ENCODE results near the gene BCORL1. TPM values are rescaled to one million over a fixed set of nuclear protein-coding genes. Genes with fewer than 3 reads are reported as not detected.

BCORL1 gene
- total RNA-seq, 1 experiment from 2014 or later = 30.8 TPM

- Histone ChIP-seq H3K9me2 (ENCODE audit: insufficient read depth) (no peaks in the 10 kb centered on the region), H3K79me2 (ENCODE audit: insufficient read depth, low read length) (no peaks in the 10 kb centered on the region), H3K9me3 (ENCODE audit: control insufficient read depth in 1 of 2, insufficient read depth in 1 of 2, low read depth in 1 of 2, low read length in 2 of 2) (no peaks in the 10 kb centered on the region), H2AFZ (ENCODE audit: low read depth, low read length, poor library complexity, severe bottlenecking) (no peak overlapping the region), H3K4me2 (ENCODE audit: low read length) (peak overlapping the region; percentile 68), H3K4me3 (replicated peaks in 1 of 2; ENCODE audit: low read depth in 1 of 2, low read length in 2 of 2) (peak overlapping the region; percentile 28 to 46), H3K27ac (ENCODE audit: low read depth, low read length) (peak overlapping the region; percentile 59; the same call in 1 of the 2 replicates), H3K9ac (ENCODE audit: low read length) (peak overlapping the region; percentile 53), H3K4me1 (ENCODE audit: control insufficient read depth in 1 of 2, insufficient read depth in 2 of 2, low read length in 2 of 2) (peaks cover 0 to 6% of the 10 kb centered on the region in 2 experiments; a peak in 1 of 4 replicates), H3K27me3 (ENCODE audit: insufficient read depth, low read length) (no peaks in the 10 kb centered on the region), H4K20me1 (ENCODE audit: insufficient read depth) (no peaks in the 10 kb centered on the region), H3K36me3 (ENCODE audit: control insufficient read depth in 1 of 2, insufficient read depth in 2 of 2, low read length in 2 of 2) (no peaks in the 10 kb centered on the region)
- no peak for DNase-seq (ENCODE audit: low read depth, low spot score)
- ChIA-PET POLR2A (no interaction called here), RAD21 (ENCODE audit: low non-redundant PET in 1 of 2, low total read pairs in 2 of 2, uncharacterized antibody in 2 of 2, unreplicated experiment in 2 of 2) (no interaction called here), CTCF (no interaction called here)
- ATAC-seq = peak; percentile 15
- intact Hi-C loops (cut with micrococcal nuclease) = no loop called here
- no TSS peak for BruUV-seq (replicated peaks)
- TF ChIP-seq ZFX (IDR thresholded peaks at IDR 0.05) (peak; percentile 32; the same call in 1 of the 2 replicates), EZH2 (IDR thresholded peaks at IDR 0.05) (no peak)
Measured at GRCh38 chrX:129932821-129933321, 49.6 kb upstream of the BCORL1 start.

GRCh38 chrX:129933700-129934099 is 48.7 kb upstream of the BCORL1 start:
- no TSS peak for BruUV-seq (replicated peaks)
- no peak for DNase-seq (ENCODE audit: low read depth, low spot score)
- Histone ChIP-seq H3K36me3 (ENCODE audit: control insufficient read depth in 1 of 2, insufficient read depth in 2 of 2, low read length in 2 of 2) (no peaks in the 10 kb centered on the region), H3K9me3 (ENCODE audit: control insufficient read depth in 1 of 2, insufficient read depth in 1 of 2, low read depth in 1 of 2, low read length in 2 of 2) (no peaks in the 10 kb centered on the region), H3K27ac (ENCODE audit: low read depth, low read length) (no peak overlapping the region), H3K79me2 (ENCODE audit: insufficient read depth, low read length) (no peaks in the 10 kb centered on the region), H3K9ac (ENCODE audit: low read length) (no peak overlapping the region), H4K20me1 (ENCODE audit: insufficient read depth) (no peaks in the 10 kb centered on the region), H3K4me3 (replicated peaks in 1 of 2; ENCODE audit: low read depth in 1 of 2, low read length in 2 of 2) (no peak overlapping the region), H2AFZ (ENCODE audit: low read depth, low read length, poor library complexity, severe bottlenecking) (no peak overlapping the region), H3K4me2 (ENCODE audit: low read length) (no peak overlapping the region), H3K9me2 (ENCODE audit: insufficient read depth) (no peaks in the 10 kb centered on the region), H3K4me1 (ENCODE audit: control insufficient read depth in 1 of 2, insufficient read depth in 2 of 2, low read length in 2 of 2) (peaks cover 0 to 6% of the 10 kb centered on the region in 2 experiments; a peak in 1 of 4 replicates), H3K27me3 (ENCODE audit: insufficient read depth, low read length) (no peaks in the 10 kb centered on the region)
- POLR2A ChIA-PET = interaction anchor here (0.7 kb wide), 1 partner anchor 29 kb away, joined by 4 read pairs; no protein-coding TSS in a partner anchor
- CTCF ChIA-PET = interaction anchor here (0.7 kb wide), 1 partner anchor 109 kb away, joined by 3 read pairs; no protein-coding TSS in a partner anchor
- intact Hi-C loops (cut with micrococcal nuclease) = no loop called here
- ATAC-seq = no peak
- RAD21 ChIA-PET (ENCODE audit: low non-redundant PET in 1 of 2, low total read pairs in 2 of 2, uncharacterized antibody in 2 of 2, unreplicated experiment in 2 of 2) = no interaction called here
- TF ChIP-seq TCF7L2 (IDR thresholded peaks at IDR 0.05; ENCODE audit: borderline replicate concordance, extremely low read depth, insufficient read depth, insufficient read length) = no peak
- no peak for TF ChIP-seq POLR2A (IDR thresholded peaks at IDR 0.05; ENCODE audit: borderline replicate concordance, extremely low read depth, insufficient read depth, insufficient read length)
- TF ChIP-seq ZNF274 (IDR thresholded peaks at IDR 0.05; ENCODE audit: low read depth, low read length) = no peak
- no peak for TF ChIP-seq EZH2 (IDR thresholded peaks at IDR 0.05)
- no peak for TF ChIP-seq SIN3A (IDR thresholded peaks at IDR 0.05; ENCODE audit: low read depth)
- no peak for TF ChIP-seq MAX (IDR thresholded peaks at IDR 0.05)
- no peak for TF ChIP-seq REST (IDR thresholded peaks at IDR 0.05; ENCODE audit: low read depth)
- no peak for TF ChIP-seq EZH2phosphoT487 (IDR thresholded peaks at IDR 0.05; ENCODE audit: borderline replicate concordance)
- no peak for TF ChIP-seq POLR2AphosphoS5 (IDR thresholded peaks at IDR 0.05; ENCODE audit: low read depth, low read length)
- no peak for TF ChIP-seq ZFX (IDR thresholded peaks at IDR 0.05)
- TF ChIP-seq RAD21 (IDR thresholded peaks at IDR 0.05; ENCODE audit: low read depth) = no peak
- TF ChIP-seq CTCF (IDR thresholded peaks at IDR 0.05 in 2 of 3, conservative IDR thresholded peaks at IDR 0.05 in 1 of 3; ENCODE audit: borderline replicate concordance in 1 of 3, insufficient read depth in 1 of 3, low read depth in 2 of 3, low read length in 2 of 3) = no peak
